IMR-90 (cell line): ENCODE results near the gene AMFR. TPM values are rescaled to one million over a fixed set of nuclear protein-coding genes. Genes with fewer than 3 reads are reported as not detected.

Experiments used
- ATAC-seq: fragments of 200-7000 bp; cut with Tn5 transposase; 2 replicates; pipeline ENCODE4 v1.9.1; 2020; ENCODE audit warnings: low read depth, mild to moderate bottlenecking, moderate library complexity
- BruUV-seq: library from RNA; stranded (reverse); fragments of 400-500 nt; replicated peaks from 2 replicates; lab custom pipeline; 2021; lab: Mats Ljungman, UMichigan
- CTCF ChIA-PET: fragments of 300-600 bp; formaldehyde crosslinking; extraction: SDS; loops from one replicate; lab custom pipeline; 2021; ENCODE audit warnings: antibody characterized with exemption; lab: Yijun Ruan, JAX
- POLR2A ChIA-PET: fragments of 300-600 bp; sonication (Branson Sonifier 250); formaldehyde crosslinking; loops from one replicate; lab custom pipeline; 2022; ENCODE audit warnings: antibody characterized with exemption; ENCODE audit not compliant: unreplicated experiment; lab: Charles Lee
- DNase-seq: peaks from one replicate; pipeline ENCODE4 v3.0.0; 2013
- H2AFZ ChIP-seq: replicated peaks from 2 replicates; pipeline ENCODE3; 2013; ENCODE audit warnings: low read length, mild to moderate bottlenecking; ENCODE audit not compliant: poor library complexity
- H2AK5ac ChIP-seq: 2 replicates; pipeline ENCODE4 v1.6.1; 2013; ENCODE audit warnings: low read depth, low read length, inconsistent platforms
- H2AK9ac ChIP-seq: replicated peaks from 2 replicates; pipeline ENCODE3; 2013; ENCODE audit warnings: mild to moderate bottlenecking, low read depth, low read length, moderate library complexity; ENCODE audit not compliant: poor library complexity
- H2BK120ac ChIP-seq: 2 replicates; pipeline ENCODE4 v1.6.1; 2013; ENCODE audit warnings: low read depth, low read length, inconsistent platforms
- H2BK15ac ChIP-seq: 3 replicates; pipeline ENCODE4 v1.6.1; 2013; ENCODE audit warnings: low read depth, low read length, inconsistent platforms
- H2BK20ac ChIP-seq: 2 replicates; pipeline ENCODE4 v1.6.1; 2013; ENCODE audit warnings: low read depth, mild to moderate bottlenecking, inconsistent platforms, low read length, moderate library complexity
- H2BK5ac ChIP-seq: 2 replicates; pipeline ENCODE4 v1.6.1; 2013; ENCODE audit warnings: mild to moderate bottlenecking, low read depth, low read length, inconsistent platforms; ENCODE audit not compliant: poor library complexity, severe bottlenecking
- H3K14ac ChIP-seq: replicated peaks from 2 replicates; pipeline ENCODE4 v1.6.1; 2013; ENCODE audit warnings: low read depth, low read length, inconsistent platforms
- H3K18ac ChIP-seq: 2 replicates; pipeline ENCODE4 v1.6.1; 2013; ENCODE audit warnings: low read depth, low read length, control low read depth
- H3K23ac ChIP-seq: 2 replicates; pipeline ENCODE4 v1.6.1; 2013; ENCODE audit warnings: low read depth, low read length, inconsistent platforms
- H3K27ac ChIP-seq: 2 replicates; pipeline ENCODE4 v1.5.1; 2013; ENCODE audit warnings: mild to moderate bottlenecking, control low read depth, low read length; ENCODE audit not compliant: insufficient read depth
- H3K27me3 ChIP-seq: 2 replicates; pipeline ENCODE4 v1.6.1; 2013; ENCODE audit warnings: low read length; ENCODE audit not compliant: control insufficient read depth, insufficient read depth
- H3K36me3 ChIP-seq: 2 replicates; pipeline ENCODE4 v1.6.1; 2013; ENCODE audit warnings: low read length, mixed read lengths; ENCODE audit not compliant: control insufficient read depth, insufficient read depth
- H3K4ac ChIP-seq: 2 replicates; pipeline ENCODE4 v1.6.1; 2013; ENCODE audit warnings: low read depth, low read length, inconsistent platforms
- H3K4me1 ChIP-seq: 2 replicates; pipeline ENCODE4 v1.6.1; 2013; ENCODE audit warnings: low read length, mixed read lengths; ENCODE audit not compliant: control insufficient read depth, insufficient read depth
- H3K4me2 ChIP-seq: 2 replicates; pipeline ENCODE4 v1.6.1; 2013; ENCODE audit warnings: low read depth, mild to moderate bottlenecking, control low read depth, low read length, moderate library complexity
- H3K4me3 ChIP-seq: 2 replicates; pipeline ENCODE4 v1.5.1; 2013; ENCODE audit warnings: low read depth, mild to moderate bottlenecking, control low read depth, low read length, moderate library complexity; ENCODE audit not compliant: insufficient read depth
- H3K56ac ChIP-seq: 2 replicates; pipeline ENCODE4 v1.6.1; 2013; ENCODE audit warnings: low read length, inconsistent platforms; ENCODE audit not compliant: insufficient read depth; ENCODE audit errors: extremely low read depth
- H3K79me1 ChIP-seq, 2 experiments: 2 replicates each; pipeline ENCODE4 v1.6.1; 2013; ENCODE audit warnings: low read length in 2 of 2, inconsistent platforms in 1 of 2, low read depth in 1 of 2
- H3K9ac ChIP-seq: 2 replicates; pipeline ENCODE4 v1.6.1; 2013; ENCODE audit warnings: low read depth, low read length, control low read depth
- H3K9me1 ChIP-seq: 2 replicates; pipeline ENCODE4 v1.6.1; 2013; ENCODE audit warnings: low read length, inconsistent platforms; ENCODE audit not compliant: insufficient read depth
- H3K9me3 ChIP-seq: 2 replicates; pipeline ENCODE4 v1.6.1; 2013; ENCODE audit warnings: low read length; ENCODE audit not compliant: control insufficient read depth, insufficient read depth
- H4K20me1 ChIP-seq: 2 replicates; pipeline ENCODE4 v1.6.1; 2013; ENCODE audit warnings: low read length, inconsistent platforms; ENCODE audit not compliant: insufficient read depth
- H4K5ac ChIP-seq: 2 replicates; pipeline ENCODE4 v1.6.1; 2013; ENCODE audit warnings: mild to moderate bottlenecking, low read depth, low read length, control low read depth
- H4K8ac ChIP-seq, 2 experiments: 2 replicates each; pipeline ENCODE4 v1.6.1; 2013; ENCODE audit warnings: low read depth in 2 of 2, low read length in 2 of 2, control low read depth in 1 of 2, inconsistent platforms in 1 of 2
- H4K91ac ChIP-seq: 2 replicates; pipeline ENCODE4 v1.6.1; 2013; ENCODE audit warnings: low read depth, low read length, inconsistent platforms; ENCODE audit not compliant: insufficient read depth
- BHLHE40 ChIP-seq: fragments of 150-350 bp; IDR thresholded peaks from 2 replicates; pipeline ENCODE4 v1.6.1; 2016; ENCODE audit warnings: mild to moderate bottlenecking, low read depth, low read length
- CEBPB ChIP-seq: IDR thresholded peaks from 2 replicates; pipeline ENCODE4 v1.6.1; 2012; ENCODE audit warnings: low read depth, low read length, improper control_type of control experiment
- MAFK ChIP-seq: IDR thresholded peaks from 2 replicates; pipeline ENCODE4 v1.6.1; 2012; ENCODE audit warnings: low read depth, low read length, improper control_type of control experiment
- MAZ ChIP-seq: IDR thresholded peaks from 2 replicates; pipeline ENCODE4 v1.6.1; 2012; ENCODE audit warnings: low read depth, mild to moderate bottlenecking, low read length, improper control_type of control experiment, moderate library complexity, borderline replicate concordance
- RAD21 ChIP-seq: IDR thresholded peaks from 2 replicates; pipeline ENCODE4 v1.6.1; 2012; ENCODE audit warnings: low read length, improper control_type of control experiment
- RFX5 ChIP-seq: IDR thresholded peaks from 2 replicates; pipeline ENCODE4 v1.8.0; 2012; ENCODE audit warnings: low read depth, mild to moderate bottlenecking, low read length, moderate library complexity
- SMC3 ChIP-seq: fragments of 150-350 bp; IDR thresholded peaks from 2 replicates; pipeline ENCODE4 v1.6.1; 2016; ENCODE audit warnings: low read depth, mild to moderate bottlenecking, antibody characterized with exemption, low read length, moderate library complexity
- WGBS, 2 experiments: methylation state at CpG; one replicate each; pipeline versions ENCODE4 v1.1.5 to v1.1.7; 2013; ENCODE audit warnings: missing lambda C conversion rate in 2 of 2; ENCODE audit not compliant: insufficient read length in 1 of 2; ENCODE audit errors: extremely low coverage in 2 of 2; 5-methylcytosine and 5-hydroxymethylcytosine counted together
- dilution Hi-C: fragments of 300-500 bp; cut with HindIII; formaldehyde crosslinking; loops from one replicate; pipeline ENCODE4 v1.14.3; 2018; ENCODE audit warnings: low sequenced_read_pairs; ENCODE audit not compliant: unreplicated experiment
- in situ Hi-C: fragments of 300-500 bp; cut with MboI; formaldehyde crosslinking; loops from 3 replicates; pipeline ENCODE4 v1.14.3; 2019; ENCODE audit warnings: low sequenced_read_pairs, inconsistent platforms, mixed read lengths
- intact Hi-C: fragments of 100-400 bp; cut with micrococcal nuclease; formaldehyde crosslinking; loops from 2 replicates; pipeline ENCODE4 v1.10.0; 2022
- polyA plus RNA-seq, 3 experiments: library from polyadenylated mRNA; depleted of rRNA; stranded (reverse); fragments of >200 nt; gene quantifications; 2 replicates each; pipeline ENCODE4 v1.2.3, GENCODE V29; 2012; ENCODE audit warnings: low replicate concordance in 1 of 3
- total RNA-seq: library from RNA; depleted of rRNA; stranded (reverse); fragments of >200 nt; gene quantifications from 2 replicates; pipeline ENCODE4 v1.2.3, GENCODE V29; 2012
- TF ChIP-seq, protein P1 (sequence below): fragments of 150-350 bp; IDR thresholded peaks from 2 replicates; pipeline ENCODE4 v1.6.1; 2016; ENCODE audit warnings: low read depth, mild to moderate bottlenecking, low read length, moderate library complexity, borderline replicate concordance
- TF ChIP-seq, protein P2 (sequence below): conservative IDR thresholded peaks from 2 replicates; pipeline ENCODE4 v1.5.1; 2012; ENCODE audit warnings: mild to moderate bottlenecking, low read depth, low read length, improper control_type of control experiment

The AMFR gene
- total and polyA plus RNA-seq, 2 of the 4 experiments (the other 2 are of a cell fraction) = 60.7 to 216 TPM

GRCh38 chr16:56366945-56367344 is 58.4 kb downstream of the AMFR start:
- H3K4me1 ChIP-seq = peaks cover 10% of the 10 kb centered on the region

More at GRCh38 chr16:56366945-56367344, 58.4 kb downstream of the AMFR start:
- H2BK120ac ChIP-seq = no peak overlapping the region
- H2AK5ac ChIP-seq = no peak overlapping the region
- H3K9ac ChIP-seq = no peak overlapping the region
- WGBS, 2 experiments = 87% methylated on average over 5 of the region's 9 CpGs; no CpG with 5 or more reads in 1 of the 2 experiments
- H4K5ac ChIP-seq = no peak overlapping the region
- H2BK15ac ChIP-seq = no peak overlapping the region
- no peak overlapping the region for H3K14ac ChIP-seq
- no peak for DNase-seq
- peaks cover 46% of the 10 kb centered on the region for H3K36me3 ChIP-seq
- no peak for ATAC-seq
- no peaks in the 10 kb centered on the region for H3K27me3 ChIP-seq
- no peaks in the 10 kb centered on the region for H3K9me3 ChIP-seq
- no peak overlapping the region for H3K4ac ChIP-seq
- H3K56ac ChIP-seq = no peak overlapping the region
- ChIA-PET CTCF (no interaction called here), POLR2A (no interaction called here)
- no peak overlapping the region for H4K8ac ChIP-seq
- no peak overlapping the region for H3K4me2 ChIP-seq
- BruUV-seq = no TSS peak
- H3K9me1 ChIP-seq = peaks cover 13% of the 10 kb centered on the region
- intact Hi-C loops = no loop called here
- no peak overlapping the region for H2AFZ ChIP-seq
- in situ Hi-C loops = loop anchor here (25.0 kb wide), 1 partner anchor 880 kb away; the partner anchor contains the start of gene MMP2
- dilution Hi-C loops = no loop called here
- H2BK20ac ChIP-seq = no peak overlapping the region
- peaks cover 22 to 36% of the 10 kb centered on the region in 2 experiments for H3K79me1 ChIP-seq
- H4K91ac ChIP-seq = no peak overlapping the region
- H3K18ac ChIP-seq = no peak overlapping the region
- H2BK5ac ChIP-seq = no peak overlapping the region
- no peak overlapping the region for H3K4me3 ChIP-seq
- H3K27ac ChIP-seq = no peak overlapping the region
- no peak for TF ChIP-seq MAFK
- TF ChIP-seq MAZ = no peak
- TF ChIP-seq CEBPB = no peak
- TF ChIP-seq RAD21 = no peak
- TF ChIP-seq, protein P1, sequence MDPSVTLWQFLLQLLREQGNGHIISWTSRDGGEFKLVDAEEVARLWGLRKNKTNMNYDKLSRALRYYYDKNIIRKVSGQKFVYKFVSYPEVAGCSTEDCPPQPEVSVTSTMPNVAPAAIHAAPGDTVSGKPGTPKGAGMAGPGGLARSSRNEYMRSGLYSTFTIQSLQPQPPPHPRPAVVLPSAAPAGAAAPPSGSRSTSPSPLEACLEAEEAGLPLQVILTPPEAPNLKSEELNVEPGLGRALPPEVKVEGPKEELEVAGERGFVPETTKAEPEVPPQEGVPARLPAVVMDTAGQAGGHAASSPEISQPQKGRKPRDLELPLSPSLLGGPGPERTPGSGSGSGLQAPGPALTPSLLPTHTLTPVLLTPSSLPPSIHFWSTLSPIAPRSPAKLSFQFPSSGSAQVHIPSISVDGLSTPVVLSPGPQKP = no peak
- TF ChIP-seq RFX5 = no peak
- no peak for TF ChIP-seq SMC3
- no peak for TF ChIP-seq BHLHE40
- TF ChIP-seq, protein P2, sequence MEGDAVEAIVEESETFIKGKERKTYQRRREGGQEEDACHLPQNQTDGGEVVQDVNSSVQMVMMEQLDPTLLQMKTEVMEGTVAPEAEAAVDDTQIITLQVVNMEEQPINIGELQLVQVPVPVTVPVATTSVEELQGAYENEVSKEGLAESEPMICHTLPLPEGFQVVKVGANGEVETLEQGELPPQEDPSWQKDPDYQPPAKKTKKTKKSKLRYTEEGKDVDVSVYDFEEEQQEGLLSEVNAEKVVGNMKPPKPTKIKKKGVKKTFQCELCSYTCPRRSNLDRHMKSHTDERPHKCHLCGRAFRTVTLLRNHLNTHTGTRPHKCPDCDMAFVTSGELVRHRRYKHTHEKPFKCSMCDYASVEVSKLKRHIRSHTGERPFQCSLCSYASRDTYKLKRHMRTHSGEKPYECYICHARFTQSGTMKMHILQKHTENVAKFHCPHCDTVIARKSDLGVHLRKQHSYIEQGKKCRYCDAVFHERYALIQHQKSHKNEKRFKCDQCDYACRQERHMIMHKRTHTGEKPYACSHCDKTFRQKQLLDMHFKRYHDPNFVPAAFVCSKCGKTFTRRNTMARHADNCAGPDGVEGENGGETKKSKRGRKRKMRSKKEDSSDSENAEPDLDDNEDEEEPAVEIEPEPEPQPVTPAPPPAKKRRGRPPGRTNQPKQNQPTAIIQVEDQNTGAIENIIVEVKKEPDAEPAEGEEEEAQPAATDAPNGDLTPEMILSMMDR = no peak
- peaks cover 5% of the 10 kb centered on the region; the same call in 1 of the 2 replicates for H4K20me1 ChIP-seq
- H2AK9ac ChIP-seq = no peak overlapping the region
- no peak overlapping the region for H3K23ac ChIP-seq
